Activated CD8-positive, alpha-beta T cell treated with anti-CD3 and anti-CD28 coated beads for 36 hours (primary cell): ENCODE results near the gene SYNE2. TPM values are rescaled to one million over a fixed set of nuclear protein-coding genes. Genes with fewer than 3 reads are reported as not detected.

Experiments
- ATAC-seq: fragments of 200-7000 bp; cut with Tn5 transposase; one replicate; pipeline ENCODE4 v1.10.0; 2021; ENCODE audit warnings: mild to moderate bottlenecking, moderate library complexity
- CTCF ChIA-PET: fragments of 350-600 bp; sonication (Branson Sonifier 250); formaldehyde crosslinking; loops from one replicate; lab custom pipeline; 2021; ENCODE audit warnings: antibody characterized with exemption; lab: Charles Lee
- POLR2A ChIA-PET: fragments of 350-600 bp; sonication (Branson Sonifier 250); formaldehyde crosslinking; loops from one replicate; lab custom pipeline; 2021; ENCODE audit warnings: antibody characterized with exemption; lab: Charles Lee
- DNase-seq: peaks from one replicate; pipeline ENCODE4 v3.0.0-alpha.2; 2020
- H3K27ac Mint-ChIP-seq: one replicate; pipeline ENCODE4 v1.8.0; 2021; ENCODE audit warnings: mild to moderate bottlenecking, mixed read lengths
- H3K27me3 Mint-ChIP-seq: one replicate; pipeline ENCODE4 v1.8.0; 2021; ENCODE audit warnings: mixed read lengths
- H3K36me3 Mint-ChIP-seq: one replicate; pipeline ENCODE4 v1.8.0; 2021; ENCODE audit warnings: low read depth, mixed read lengths
- H3K4me1 Mint-ChIP-seq: one replicate; pipeline ENCODE4 v1.8.0; 2021; ENCODE audit warnings: low read depth, mixed read lengths
- H3K4me3 Mint-ChIP-seq: one replicate; pipeline ENCODE4 v1.8.0; 2021; ENCODE audit warnings: mild to moderate bottlenecking, moderate library complexity, mixed read lengths
- H3K9me3 Mint-ChIP-seq: one replicate; pipeline ENCODE4 v1.8.0; 2021; ENCODE audit warnings: mixed read lengths
- intact Hi-C: fragments of 100-400 bp; cut with micrococcal nuclease; formaldehyde crosslinking; loops from one replicate; pipeline ENCODE4 v1.10.0; 2022
- total RNA-seq, 2 experiments: library from RNA; stranded (reverse); gene quantifications; one replicate each; pipeline ENCODE4 v1.2.3, GENCODE V29; 2021
- TF ChIP-seq, protein P1 (sequence below): fragments of 200-600 bp; IDR thresholded peaks from one replicate; pipeline ENCODE4 v1.8.0; 2022; ENCODE audit warnings: antibody characterized with exemption, mild to moderate bottlenecking

Gene SYNE2
- total RNA-seq, 2 experiments from 2014 or later, result 28.1 to 29.0 TPM

DNA sequence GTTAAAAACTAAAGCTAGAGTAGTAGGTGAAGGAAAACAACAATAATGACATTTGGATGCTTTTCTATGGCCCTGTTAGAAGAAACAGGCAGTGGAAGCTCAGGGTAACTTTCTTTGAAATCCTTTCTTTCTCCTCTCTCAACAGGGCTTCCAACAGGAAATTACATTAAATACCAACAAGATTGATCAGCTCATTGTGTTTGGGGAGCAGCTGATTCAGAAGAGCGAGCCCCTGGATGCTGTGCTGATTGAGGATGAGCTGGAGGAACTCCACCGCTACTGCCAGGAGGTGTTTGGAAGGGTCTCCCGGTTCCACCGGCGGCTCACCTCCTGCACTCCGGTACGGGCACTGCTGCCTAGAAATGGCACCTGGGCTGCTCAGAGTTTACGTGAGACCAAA, 359.9 kb downstream of the SYNE2 start:
- ATAC-seq, result no peak
- ChIA-PET CTCF (interaction anchor here (1.4 to 2.1 kb wide), 2 partner anchors 12 to 82 kb away, joined by 3 to 5 read pairs; partner anchors contain the start of gene ESR2), POLR2A (no interaction called here)
- H3K4me1 Mint-ChIP-seq, result no peaks in the 10 kb centered on the region
- intact Hi-C loops, result no loop called here
- H3K4me3 Mint-ChIP-seq, result no peak overlapping the region
- no peak for DNase-seq
- peaks cover 16% of the 10 kb centered on the region for H3K36me3 Mint-ChIP-seq
- no peak overlapping the region for H3K27ac Mint-ChIP-seq
- no peaks in the 10 kb centered on the region for H3K9me3 Mint-ChIP-seq
- TF ChIP-seq, protein P1, sequence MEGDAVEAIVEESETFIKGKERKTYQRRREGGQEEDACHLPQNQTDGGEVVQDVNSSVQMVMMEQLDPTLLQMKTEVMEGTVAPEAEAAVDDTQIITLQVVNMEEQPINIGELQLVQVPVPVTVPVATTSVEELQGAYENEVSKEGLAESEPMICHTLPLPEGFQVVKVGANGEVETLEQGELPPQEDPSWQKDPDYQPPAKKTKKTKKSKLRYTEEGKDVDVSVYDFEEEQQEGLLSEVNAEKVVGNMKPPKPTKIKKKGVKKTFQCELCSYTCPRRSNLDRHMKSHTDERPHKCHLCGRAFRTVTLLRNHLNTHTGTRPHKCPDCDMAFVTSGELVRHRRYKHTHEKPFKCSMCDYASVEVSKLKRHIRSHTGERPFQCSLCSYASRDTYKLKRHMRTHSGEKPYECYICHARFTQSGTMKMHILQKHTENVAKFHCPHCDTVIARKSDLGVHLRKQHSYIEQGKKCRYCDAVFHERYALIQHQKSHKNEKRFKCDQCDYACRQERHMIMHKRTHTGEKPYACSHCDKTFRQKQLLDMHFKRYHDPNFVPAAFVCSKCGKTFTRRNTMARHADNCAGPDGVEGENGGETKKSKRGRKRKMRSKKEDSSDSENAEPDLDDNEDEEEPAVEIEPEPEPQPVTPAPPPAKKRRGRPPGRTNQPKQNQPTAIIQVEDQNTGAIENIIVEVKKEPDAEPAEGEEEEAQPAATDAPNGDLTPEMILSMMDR, result no peak
- H3K27me3 Mint-ChIP-seq, result no peaks in the 10 kb centered on the region

DNA sequence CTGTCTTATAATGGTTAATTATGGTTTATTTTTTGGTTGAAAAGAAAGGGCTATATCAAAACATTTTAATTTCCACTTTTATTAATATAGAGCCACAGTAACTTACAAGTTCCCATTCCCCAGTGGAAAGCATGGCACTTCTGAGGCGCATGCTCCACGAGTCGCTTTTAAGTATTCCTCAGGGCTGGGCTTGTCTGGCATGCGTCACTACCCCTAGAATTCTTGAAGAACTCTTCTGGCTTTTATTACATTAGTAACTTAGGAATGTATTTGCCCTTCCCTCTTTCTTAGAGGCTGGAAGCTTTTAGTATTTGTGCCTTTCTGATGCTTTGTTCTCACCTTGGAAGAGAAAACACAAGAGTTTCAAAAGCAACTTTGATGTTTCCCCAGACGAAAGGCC, 360.3 kb downstream of the SYNE2 start:
- POLR2A ChIA-PET, result no interaction called here
- peaks cover 18% of the 10 kb centered on the region for H3K36me3 Mint-ChIP-seq

DNA sequence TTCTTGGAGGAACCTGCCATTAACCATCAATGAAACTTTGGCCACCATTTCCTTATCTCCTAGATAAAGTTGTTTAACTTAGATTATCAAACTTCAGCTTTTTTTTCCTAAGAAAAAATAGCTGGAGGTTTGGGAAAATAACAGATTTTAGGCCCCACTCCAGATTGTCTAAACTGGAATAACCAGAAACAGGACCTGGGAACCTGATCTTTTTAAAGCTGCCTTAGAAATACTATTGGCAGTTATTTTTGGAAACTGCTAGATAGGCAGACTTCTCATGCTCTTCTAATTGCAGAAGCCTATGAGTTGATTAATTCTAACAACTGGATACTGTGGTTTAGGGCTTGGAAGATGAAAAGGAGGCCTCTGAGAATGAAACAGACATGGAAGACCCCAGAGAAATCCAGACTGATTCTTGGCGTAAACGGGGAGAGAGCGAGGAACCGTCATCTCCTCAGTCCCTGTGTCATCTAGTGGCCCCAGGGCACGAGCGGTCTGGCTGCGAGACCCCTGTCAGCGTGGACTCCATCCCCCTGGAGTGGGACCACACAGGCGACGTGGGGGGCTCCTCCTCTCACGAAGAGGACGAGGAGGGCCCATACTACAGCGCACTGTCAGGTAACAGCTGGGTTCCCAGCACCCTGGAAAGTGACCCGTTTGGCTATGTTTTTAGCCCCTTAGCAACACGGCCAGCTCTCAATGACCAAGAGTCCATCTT, 361.2 kb downstream of the SYNE2 start:
- ChIA-PET POLR2A (no interaction called here), CTCF (interaction anchor here (0.6 to 1.3 kb wide), 2 partner anchors 10 to 158 kb away, joined by 3 to 5 read pairs; no protein-coding TSS in a partner anchor)
- TF ChIP-seq, protein P1, result no peak
- no peak for DNase-seq
- no peaks in the 10 kb centered on the region for H3K4me1 Mint-ChIP-seq
- H3K36me3 Mint-ChIP-seq, result peaks cover 22% of the 10 kb centered on the region
- no peaks in the 10 kb centered on the region for H3K27me3 Mint-ChIP-seq
- no peak overlapping the region for H3K4me3 Mint-ChIP-seq
- no peak overlapping the region for H3K27ac Mint-ChIP-seq
- H3K9me3 Mint-ChIP-seq, result no peaks in the 10 kb centered on the region
- intact Hi-C loops, result no loop called here
- ATAC-seq, result no peak

More for the DNA sequence above, 360.3 kb downstream of the SYNE2 start:
- ATAC-seq (no peak), DNase-seq (no peak)
- no peaks in the 10 kb centered on the region for H3K9me3 Mint-ChIP-seq
- H3K4me3 Mint-ChIP-seq, result no peak overlapping the region
- TF ChIP-seq, protein P1, result no peak
- H3K27me3 Mint-ChIP-seq, result no peaks in the 10 kb centered on the region
- H3K27ac Mint-ChIP-seq, result no peak overlapping the region
- intact Hi-C loops, result no loop called here
- CTCF ChIA-PET, result interaction anchor here (1.3 to 2.1 kb wide), 2 partner anchors 11 to 12 kb away, joined by 5 read pairs; no protein-coding TSS in a partner anchor
- H3K4me1 Mint-ChIP-seq, result no peaks in the 10 kb centered on the region

DNA sequence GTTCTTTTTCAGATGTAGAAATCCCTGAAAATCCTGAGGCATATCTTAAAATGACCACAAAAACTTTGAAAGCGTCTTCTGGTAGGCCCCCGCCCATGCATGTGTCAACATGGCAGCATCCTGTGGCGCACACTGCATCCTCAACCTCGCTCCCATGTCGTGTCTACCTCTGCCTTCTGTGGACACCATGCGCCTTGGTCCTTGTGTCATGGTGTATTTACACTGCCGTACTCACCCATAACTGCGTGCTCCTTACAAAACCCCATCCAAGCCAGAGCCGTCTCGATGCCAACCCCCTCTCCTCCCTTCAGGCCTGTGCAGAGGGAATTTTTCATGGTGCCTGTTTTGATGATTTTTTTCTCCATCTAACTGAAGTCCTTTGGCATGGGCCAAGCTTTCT, 362.5 kb downstream of the SYNE2 start:
- POLR2A ChIA-PET, result no interaction called here
- DNase-seq (no peak), ATAC-seq (no peak)
- Mint-ChIP-seq H3K4me1 (no peaks in the 10 kb centered on the region), H3K4me3 (no peak overlapping the region), H3K36me3 (peaks cover 22% of the 10 kb centered on the region), H3K27me3 (no peaks in the 10 kb centered on the region), H3K9me3 (no peaks in the 10 kb centered on the region), H3K27ac (no peak overlapping the region)
- CTCF ChIA-PET, result interaction anchor here (1.0 kb wide), 1 partner anchor 88 kb away, joined by 5 read pairs; no protein-coding TSS in a partner anchor
- TF ChIP-seq, protein P1, result no peak
- intact Hi-C loops, result no loop called here

DNA sequence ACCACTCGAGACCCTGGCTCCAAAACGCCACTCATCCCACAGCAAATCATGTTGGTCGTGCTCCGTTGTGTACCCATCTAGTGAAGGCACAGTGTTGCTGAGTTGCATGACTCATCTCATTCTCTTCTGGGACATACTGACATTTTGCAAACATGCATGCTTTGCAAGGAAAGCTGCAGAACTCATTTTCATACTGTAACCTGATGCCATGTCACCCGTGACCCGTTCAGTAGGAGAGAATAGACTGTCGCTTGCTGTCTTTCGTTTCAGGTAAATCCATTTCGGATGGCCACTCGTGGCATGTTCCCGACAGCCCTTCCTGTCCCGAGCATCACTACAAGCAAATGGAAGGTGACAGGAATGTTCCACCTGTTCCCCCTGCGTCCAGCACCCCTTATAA, 363.2 kb downstream of the SYNE2 start:
- intact Hi-C loops, result no loop called here
- H3K9me3 Mint-ChIP-seq, result no peaks in the 10 kb centered on the region
- H3K27me3 Mint-ChIP-seq, result no peaks in the 10 kb centered on the region
- no peaks in the 10 kb centered on the region for H3K4me1 Mint-ChIP-seq
- peaks cover 22% of the 10 kb centered on the region for H3K36me3 Mint-ChIP-seq
- TF ChIP-seq, protein P1, result no peak
- no peak overlapping the region for H3K27ac Mint-ChIP-seq
- CTCF ChIA-PET, result interaction anchor here (3.4 kb wide), 1 partner anchor 9 kb away, joined by 14 read pairs; no protein-coding TSS in a partner anchor
- ATAC-seq, result no peak
- POLR2A ChIA-PET, result interaction anchor here (0.5 kb wide), 1 partner anchor 343 kb away, joined by 4 read pairs; no protein-coding TSS in a partner anchor
- no peak for DNase-seq
- no peak overlapping the region for H3K4me3 Mint-ChIP-seq
